Endothelial cell of umbilical vein (primary cell): ENCODE measurements around the gene PKN2. TPM values are rescaled to one million over a fixed set of nuclear protein-coding genes. Genes with fewer than 3 reads are reported as not detected.

Source experiments
- BruUV-seq: library from RNA; stranded (reverse); fragments of 400-500 nt; replicated peaks from 2 replicates; lab custom pipeline; 2021; lab: Mats Ljungman, UMichigan
- CTCF ChIA-PET: fragments of 300-600, 350-600 bp; sonication (Branson Sonifier 250); formaldehyde crosslinking; loops from one replicate; lab custom pipeline; 2021; ENCODE audit warnings: antibody characterized with exemption, inconsistent platforms; lab: Charles Lee
- POLR2A ChIA-PET: fragments of 300-600, 350-600 bp; sonication (Branson Sonifier 250); formaldehyde crosslinking; loops from one replicate; lab custom pipeline; 2021; ENCODE audit warnings: antibody characterized with exemption, inconsistent platforms; lab: Charles Lee
- DNase-seq: peaks from one replicate; pipeline ENCODE4 v3.0.0-alpha.2; 2011; ENCODE audit warnings: low read depth, low spot score
- FAIRE-seq: peaks from 2 replicates; lab custom pipeline; 2011; peaks lifted over from hg19 to GRCh38; lab: Jason Lieb, UNC
- H2AFZ ChIP-seq: 2 replicates; pipeline ENCODE4 v1.6.0; 2012; ENCODE audit warnings: low read depth, low read length, control low read depth, inconsistent platforms
- H3K27ac ChIP-seq: 2 replicates; pipeline ENCODE4 v1.5.1; 2011; ENCODE audit warnings: low read depth, mild to moderate bottlenecking, control low read depth, low read length, moderate library complexity; ENCODE audit not compliant: insufficient read depth
- H3K27me3 ChIP-seq, 2 experiments: 2 replicates each; pipeline versions ENCODE4 v1.6.0 to v1.6.1; 2011; ENCODE audit warnings: low read length in 2 of 2, mixed read lengths in 1 of 2; ENCODE audit not compliant: control insufficient read depth in 2 of 2, insufficient read depth in 2 of 2
- H3K36me3 ChIP-seq, 2 experiments: 2 replicates in 1 of 2; 3 replicates in 1 of 2; pipeline ENCODE4 v1.5.1; 2011; ENCODE audit warnings: low read length in 2 of 2, mild to moderate bottlenecking in 1 of 2, moderate library complexity in 1 of 2; ENCODE audit not compliant: control insufficient read depth in 2 of 2, insufficient read depth in 2 of 2; ENCODE audit errors: extremely low read depth in 1 of 2
- H3K4me1 ChIP-seq: 3 replicates; pipeline ENCODE4 v1.5.1; 2011; ENCODE audit warnings: mild to moderate bottlenecking, low read length; ENCODE audit not compliant: control insufficient read depth, insufficient read depth; ENCODE audit errors: extremely low read depth
- H3K4me2 ChIP-seq: 2 replicates; pipeline ENCODE4 v1.6.1; 2011; ENCODE audit warnings: low read length, control low read depth, mixed read lengths; ENCODE audit not compliant: insufficient read depth
- H3K4me3 ChIP-seq, 3 experiments: fragments of 200-600 bp in 1 of 3; sonication (generic), shearing (Covaris generic) in 1 of 3; replicated peaks in 1 of 3; 2 replicates each; pipeline ENCODE4 v1.5.1; 2011 to 2016; ENCODE audit warnings: control low read depth in 3 of 3, low read length in 3 of 3, mild to moderate bottlenecking in 2 of 3, inconsistent platforms in 1 of 3, low read depth in 1 of 3, moderate library complexity in 1 of 3; ENCODE audit not compliant: insufficient read depth in 1 of 3
- H3K79me2 ChIP-seq: 2 replicates; pipeline ENCODE4 v1.6.0; 2012; ENCODE audit warnings: low read length, inconsistent platforms; ENCODE audit not compliant: control insufficient read depth, insufficient read depth
- H3K9ac ChIP-seq: replicated peaks from 2 replicates; pipeline ENCODE3; 2011; ENCODE audit warnings: low read length, control low read depth; ENCODE audit not compliant: insufficient read depth; ENCODE audit errors: extremely low read depth
- H3K9me1 ChIP-seq: replicated peaks from 3 replicates; pipeline ENCODE4 v1.6.0; 2011; ENCODE audit warnings: mild to moderate bottlenecking, low read length; ENCODE audit not compliant: control insufficient read depth, insufficient read depth; ENCODE audit errors: extremely low read depth
- H3K9me3 ChIP-seq: replicated peaks from 2 replicates; pipeline ENCODE4 v1.5.1; 2012; ENCODE audit warnings: low read length, inconsistent platforms; ENCODE audit not compliant: control insufficient read depth, insufficient read depth
- H4K20me1 ChIP-seq: replicated peaks from 2 replicates; pipeline ENCODE3; 2011; ENCODE audit warnings: mild to moderate bottlenecking, low read length; ENCODE audit not compliant: control insufficient read depth, insufficient read depth; ENCODE audit errors: extremely low read depth
- CTCF ChIP-seq, 2 donors: IDR thresholded peaks; 1 replicate in 1 of 2; 2 replicates in 1 of 2; pipeline ENCODE4 v1.5.1; 2011; ENCODE audit warnings: low read length in 2 of 2, mild to moderate bottlenecking in 2 of 2, moderate library complexity in 2 of 2, control low read depth in 1 of 2, inconsistent platforms in 1 of 2, low read depth in 1 of 2; ENCODE audit not compliant: insufficient read depth in 1 of 2; ENCODE audit errors: extremely low read depth in 1 of 2
- EZH2 ChIP-seq: IDR thresholded peaks from 2 replicates; pipeline ENCODE4 v1.6.1; 2012; ENCODE audit warnings: borderline replicate concordance, low read depth, mild to moderate bottlenecking, moderate library complexity, low read length, inconsistent platforms; ENCODE audit not compliant: severe bottlenecking
- FOS ChIP-seq: IDR thresholded peaks from 2 replicates; pipeline ENCODE4 v1.6.1; 2011; ENCODE audit warnings: mild to moderate bottlenecking, low read length, moderate library complexity, borderline replicate concordance; ENCODE audit not compliant: insufficient read depth
- GATA2 ChIP-seq: IDR thresholded peaks from 2 replicates; pipeline ENCODE4 v1.7.0; 2011; ENCODE audit warnings: low read depth, mild to moderate bottlenecking, moderate library complexity, mixed read lengths, low read length; ENCODE audit not compliant: insufficient read length, insufficient read depth
- JUN ChIP-seq: IDR thresholded peaks from 2 replicates; pipeline ENCODE4 v1.6.1; 2011; ENCODE audit warnings: borderline replicate concordance, low read depth; ENCODE audit not compliant: insufficient read length, insufficient read depth
- MAX ChIP-seq: IDR thresholded peaks from 2 replicates; pipeline ENCODE4 v1.6.1; 2011; ENCODE audit not compliant: insufficient read depth, insufficient read length
- MYC ChIP-seq: IDR thresholded peaks from one replicate; pipeline ENCODE4 v1.6.1; 2011; ENCODE audit warnings: mild to moderate bottlenecking, low read depth, low read length
- POLR2A ChIP-seq: IDR thresholded peaks from 2 replicates; pipeline ENCODE4 v1.6.1; 2012; ENCODE audit warnings: low read depth, mild to moderate bottlenecking, control low read depth, low read length
- POLR2AphosphoS5 ChIP-seq: IDR thresholded peaks from 2 replicates; pipeline ENCODE4 v1.6.1; 2012; ENCODE audit warnings: low read depth, mild to moderate bottlenecking, control low read depth, low read length, moderate library complexity; ENCODE audit not compliant: insufficient read depth
- dilution Hi-C: fragments of 300-500 bp; cut with MboI; formaldehyde crosslinking; loops from one replicate; pipeline ENCODE4 v1.15.0; 2019; ENCODE audit warnings: low sequenced_read_pairs; ENCODE audit not compliant: extremely low pct_ligation_motif_present
- intact Hi-C: fragments of 100-400 bp; cut with micrococcal nuclease; formaldehyde crosslinking; loops from one replicate; pipeline ENCODE4 v1.10.0; 2022
- polyA plus RNA-seq, 4 experiments: library from polyadenylated mRNA; depleted of rRNA in 3 of 4; stranded (reverse) in 3 of 4; unstranded in 1 of 4; fragments of >200 nt; gene quantifications; 2 replicates each; pipeline versions ENCODE4 v1.2.1 to v1.2.3, GENCODE V29; 2011 to 2012; ENCODE audit warnings: missing spikeins in 1 of 4
- total RNA-seq: library from RNA; stranded (reverse); gene quantifications from 2 replicates; pipeline ENCODE4 v1.2.3, GENCODE V29; 2021

Gene PKN2
- total and polyA plus RNA-seq, 2 donors (not counting 3 experiments of a cell fraction or from before 2014, with no cell fraction given): 11.5 to 47.3 TPM

GRCh38 chr1:88680911-88681622, 3.0 kb upstream of the PKN2 start:
- DNase-seq (no peak), FAIRE-seq (no peak)
- POLR2A ChIA-PET: no interaction called here
- no TSS peak for BruUV-seq
- Histone ChIP-seq H3K4me2 (no peak overlapping the region), H3K27me3 (no peaks in the 10 kb centered on the region), H3K9me1 (no peaks in the 10 kb centered on the region), H3K36me3 (no peaks in the 10 kb centered on the region), H3K79me2 (peaks cover 18% of the 10 kb centered on the region), H3K9me3 (no peaks in the 10 kb centered on the region), H3K4me1 (peaks cover 19% of the 10 kb centered on the region), H3K9ac (no peak overlapping the region), H3K4me3 (no peak overlapping the region), H4K20me1 (no peaks in the 10 kb centered on the region), H2AFZ (no peak overlapping the region), H3K27ac (no peak overlapping the region)
- no peak for TF ChIP-seq POLR2AphosphoS5
- TF ChIP-seq GATA2: no peak
- no peak for TF ChIP-seq EZH2
- TF ChIP-seq MYC: no peak
- TF ChIP-seq FOS: no peak
- TF ChIP-seq POLR2A: no peak
- TF ChIP-seq MAX: no peak
- TF ChIP-seq JUN: no peak
- TF ChIP-seq CTCF (IDR thresholded peaks at IDR 0.05; ENCODE audit: extremely low read depth in 1 of 2, insufficient read depth in 1 of 2, low read depth in 1 of 2, low read length in 2 of 2): no peak
- intact Hi-C loops: loop anchor here (10.0 kb wide), 1 partner anchor 1766 kb away; the partner anchor contains the start of genes HS2ST1 and SELENOF
- dilution Hi-C loops: no loop called here
- CTCF ChIA-PET: interaction anchor here (1.2 kb wide), 1 partner anchor 25 kb away, joined by 4 read pairs; no protein-coding TSS in a partner anchor
